ENCODE results near the gene TEX44. TPM values are rescaled to one million over a fixed set of nuclear protein-coding genes. Genes with fewer than 3 reads are reported as not detected.

The TEX44 gene
- polyA plus RNA-seq, 1 experiment, result not detected

DNA sequence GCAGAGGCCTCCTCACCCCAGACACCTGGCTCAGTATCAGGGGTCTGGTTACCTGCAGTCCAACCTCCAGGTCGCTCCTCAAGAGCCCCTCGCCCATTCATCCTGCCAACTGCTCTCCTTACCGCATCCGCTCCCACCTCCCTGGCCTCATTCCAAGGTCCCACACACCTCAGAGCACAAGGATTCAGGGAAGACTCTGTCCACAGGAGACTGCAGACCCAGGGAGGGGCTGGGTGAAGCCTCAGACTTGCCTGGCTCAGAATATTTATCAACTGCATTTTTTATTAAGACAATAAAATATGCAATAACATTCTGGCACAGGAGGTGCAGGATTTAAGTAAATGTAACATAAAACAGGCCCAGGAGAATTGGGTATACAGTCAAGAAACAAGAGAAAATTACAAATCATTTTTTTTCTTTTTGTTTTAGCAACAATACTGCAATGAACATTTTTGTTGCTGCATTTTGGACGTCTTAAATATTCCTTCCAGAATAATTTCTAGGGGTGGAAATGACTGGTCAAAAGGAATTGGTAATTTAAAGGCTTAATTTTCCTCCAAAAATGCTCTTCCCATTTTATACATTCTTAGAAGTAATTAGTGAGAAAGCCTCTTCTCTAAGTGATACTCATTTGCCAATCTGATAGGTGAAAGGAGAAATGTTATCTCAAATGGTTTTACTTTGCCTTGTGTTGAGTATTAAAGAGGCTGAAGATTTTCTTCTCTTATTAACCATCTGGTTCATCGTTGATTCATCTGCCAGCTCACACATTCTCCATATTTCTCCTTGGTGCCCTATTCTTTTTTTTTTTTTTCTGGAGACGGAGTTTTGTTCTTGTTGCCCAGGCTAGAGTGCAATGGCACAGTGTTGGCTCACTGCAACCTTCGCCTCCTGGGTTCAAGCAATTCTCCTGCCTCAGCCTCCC lies 42.5 kb downstream of the TEX44 start:
- POLR2A ChIA-PET, result no interaction called here
- no peak for DNase-seq (ENCODE audit: low read depth)
- Histone ChIP-seq H3K27me3 (ENCODE audit: control insufficient read depth, insufficient read depth, low read length) (no peaks in the 10 kb centered on the region), H3K36me3 (ENCODE audit: control insufficient read depth, insufficient read depth, low read length) (no peaks in the 10 kb centered on the region), H3K4me3 (ENCODE audit: low read depth, low read length) (no peak overlapping the region)
- CTCF ChIA-PET, result interaction anchor here (1.2 to 1.8 kb wide), 2 partner anchors 42 to 80 kb away, joined by 3 to 4 read pairs; no protein-coding TSS in a partner anchor
- TF ChIP-seq, protein P1, sequence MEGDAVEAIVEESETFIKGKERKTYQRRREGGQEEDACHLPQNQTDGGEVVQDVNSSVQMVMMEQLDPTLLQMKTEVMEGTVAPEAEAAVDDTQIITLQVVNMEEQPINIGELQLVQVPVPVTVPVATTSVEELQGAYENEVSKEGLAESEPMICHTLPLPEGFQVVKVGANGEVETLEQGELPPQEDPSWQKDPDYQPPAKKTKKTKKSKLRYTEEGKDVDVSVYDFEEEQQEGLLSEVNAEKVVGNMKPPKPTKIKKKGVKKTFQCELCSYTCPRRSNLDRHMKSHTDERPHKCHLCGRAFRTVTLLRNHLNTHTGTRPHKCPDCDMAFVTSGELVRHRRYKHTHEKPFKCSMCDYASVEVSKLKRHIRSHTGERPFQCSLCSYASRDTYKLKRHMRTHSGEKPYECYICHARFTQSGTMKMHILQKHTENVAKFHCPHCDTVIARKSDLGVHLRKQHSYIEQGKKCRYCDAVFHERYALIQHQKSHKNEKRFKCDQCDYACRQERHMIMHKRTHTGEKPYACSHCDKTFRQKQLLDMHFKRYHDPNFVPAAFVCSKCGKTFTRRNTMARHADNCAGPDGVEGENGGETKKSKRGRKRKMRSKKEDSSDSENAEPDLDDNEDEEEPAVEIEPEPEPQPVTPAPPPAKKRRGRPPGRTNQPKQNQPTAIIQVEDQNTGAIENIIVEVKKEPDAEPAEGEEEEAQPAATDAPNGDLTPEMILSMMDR (IDR thresholded peaks at IDR 0.05; ENCODE audit: insufficient read depth, low read depth, low read length), result no peak

DNA sequence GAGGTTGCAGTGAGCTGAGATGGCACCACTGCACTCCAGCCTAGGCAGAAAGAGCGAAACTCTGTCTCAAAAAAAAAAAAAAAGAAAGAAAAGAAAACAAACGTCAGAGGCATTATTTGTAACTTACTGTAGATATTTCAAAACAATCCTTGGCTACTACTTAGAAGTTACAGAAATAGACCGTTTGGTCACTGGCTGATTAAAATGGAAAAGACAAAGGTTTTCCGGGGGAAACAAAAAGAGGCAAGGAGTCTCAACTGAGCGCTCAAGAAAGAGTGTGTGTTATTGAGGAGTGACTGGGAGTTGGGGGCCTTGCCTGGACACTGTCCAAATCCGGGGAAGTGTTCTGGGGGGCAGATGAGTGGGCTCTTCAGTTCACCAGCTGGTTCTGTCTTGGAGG lies 47.6 kb downstream of the TEX44 start:
- Histone ChIP-seq H3K27me3 (ENCODE audit: control insufficient read depth, insufficient read depth, low read length) (no peaks in the 10 kb centered on the region), H3K4me3 (ENCODE audit: low read depth, low read length) (no peak overlapping the region), H3K36me3 (ENCODE audit: control insufficient read depth, insufficient read depth, low read length) (no peaks in the 10 kb centered on the region)
- ChIA-PET POLR2A (no interaction called here), CTCF (interaction anchor here (0.6 to 1.6 kb wide), 5 partner anchors 26 to 35 kb away, joined by 3 to 7 read pairs (median 4); no protein-coding TSS in a partner anchor)
- DNase-seq (ENCODE audit: low read depth), result no peak
- TF ChIP-seq, protein P1 (IDR thresholded peaks at IDR 0.05; ENCODE audit: insufficient read depth, low read depth, low read length), result no peak

DNA sequence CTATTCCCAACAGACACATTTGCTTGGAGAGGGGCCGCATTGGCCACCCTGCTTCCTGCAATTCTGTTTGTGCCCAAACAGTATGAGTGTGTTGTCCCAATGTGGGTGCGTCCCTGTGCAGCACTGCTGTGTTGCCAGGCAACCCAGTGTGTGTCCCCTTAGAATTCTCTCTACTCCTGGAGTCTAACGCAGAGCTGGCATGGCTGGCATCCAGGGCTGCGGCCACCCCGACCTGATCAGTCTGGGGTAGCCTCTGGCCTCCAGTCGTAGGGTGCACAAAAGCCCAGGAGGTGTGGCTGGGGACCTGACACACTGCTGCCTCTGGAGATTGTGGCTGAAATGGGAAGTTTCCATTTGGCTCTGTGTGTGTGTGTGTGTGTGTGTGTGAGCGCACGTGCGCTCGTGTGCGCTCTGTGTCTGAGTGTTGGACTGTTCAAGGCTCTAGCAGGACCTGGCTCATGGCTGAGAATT lies 48.0 kb downstream of the TEX44 start:
- DNase-seq (ENCODE audit: low read depth), result no peak
- TF ChIP-seq, protein P1 (IDR thresholded peaks at IDR 0.05; ENCODE audit: insufficient read depth, low read depth, low read length), result no peak
- H3K4me3 ChIP-seq (ENCODE audit: low read depth, low read length), result no peak overlapping the region
- POLR2A ChIA-PET, result interaction anchor here (0.7 kb wide), 1 partner anchor 8 kb away, joined by 6 read pairs; no protein-coding TSS in a partner anchor
- CTCF ChIA-PET, result interaction anchor here (0.6 to 1.6 kb wide), 5 partner anchors 25 to 34 kb away, joined by 3 to 7 read pairs (median 4); no protein-coding TSS in a partner anchor
- H3K27me3 ChIP-seq (ENCODE audit: control insufficient read depth, insufficient read depth, low read length), result no peaks in the 10 kb centered on the region
- no peaks in the 10 kb centered on the region for H3K36me3 ChIP-seq (ENCODE audit: control insufficient read depth, insufficient read depth, low read length)

DNA sequence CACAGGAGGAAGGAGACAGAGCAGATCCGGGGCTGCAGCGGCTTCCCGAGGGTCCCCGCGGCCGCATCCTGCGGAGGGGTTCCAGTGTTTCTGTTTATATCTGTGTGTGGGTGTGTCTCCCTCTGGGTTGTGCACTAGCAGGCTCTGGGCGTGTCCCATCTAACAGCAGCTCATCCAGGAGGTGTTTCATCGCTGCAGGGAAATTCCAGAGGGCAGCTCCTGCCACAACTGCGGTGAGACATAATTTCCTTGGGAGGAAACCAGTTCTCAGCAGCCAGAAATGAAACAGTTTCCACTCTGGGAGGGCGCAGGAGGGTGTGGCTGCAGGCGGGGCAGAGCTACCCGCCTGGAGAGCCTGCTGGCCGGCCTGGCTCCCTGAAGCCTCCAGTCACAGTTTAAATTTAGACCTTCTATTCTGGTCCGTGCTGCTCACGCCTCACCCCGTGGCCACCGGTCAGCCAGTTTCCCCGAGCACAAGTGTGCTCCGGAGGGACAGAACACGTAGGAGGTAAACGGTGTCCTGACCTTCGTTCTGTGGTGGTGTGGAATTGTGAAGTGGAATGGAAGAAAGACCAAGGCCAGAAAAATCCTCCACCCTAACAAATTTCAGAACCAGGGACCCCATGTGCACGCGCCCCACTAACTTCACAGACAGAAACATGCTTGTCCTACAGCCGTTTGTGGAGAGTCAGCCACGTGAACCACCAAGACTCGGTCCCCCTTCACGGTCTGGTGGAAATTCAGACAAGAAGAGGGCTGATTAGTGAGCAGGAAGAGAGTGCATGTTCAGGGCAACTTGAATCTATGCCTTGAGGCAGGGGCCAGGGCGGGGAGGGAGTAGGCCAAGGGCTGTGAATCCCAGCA lies 50.2 kb downstream of the TEX44 start:
- ChIA-PET POLR2A (no interaction called here), CTCF (interaction anchor here (1.0 to 1.7 kb wide), 5 partner anchors 11 to 35 kb away, joined by 3 to 9 read pairs (median 6); no protein-coding TSS in a partner anchor)
- peak; percentile 95 for DNase-seq (ENCODE audit: low read depth)
- TF ChIP-seq, protein P1 (IDR thresholded peaks at IDR 0.05; ENCODE audit: insufficient read depth, low read depth, low read length), result no peak
- H3K4me3 ChIP-seq (ENCODE audit: low read depth, low read length), result no peak overlapping the region
- no peaks in the 10 kb centered on the region for H3K36me3 ChIP-seq (ENCODE audit: control insufficient read depth, insufficient read depth, low read length)
- H3K27me3 ChIP-seq (ENCODE audit: control insufficient read depth, insufficient read depth, low read length), result no peaks in the 10 kb centered on the region
